SK-N-MC (cell line): ENCODE data around the gene C1QL4.

ENCODE experiments used
- EZH2 ChIP-seq: fragments of 200-600 bp; sonication (generic); IDR thresholded peaks from one replicate; pipeline ENCODE4 v1.6.1; 2017; ENCODE audit warnings: antibody characterized with exemption
- FOXP2 ChIP-seq: optimal IDR thresholded peaks from 2 replicates; pipeline ENCODE3; 2011; ENCODE audit warnings: mild to moderate bottlenecking, moderate library complexity; ENCODE audit not compliant: insufficient read depth; ENCODE audit errors: extremely low read length, control extremely low read depth
- POLR2AphosphoS5 ChIP-seq: IDR thresholded peaks from 2 replicates; pipeline ENCODE4 v1.6.1; 2012; ENCODE audit warnings: mild to moderate bottlenecking, low read depth, low read length, borderline replicate concordance

GRCh38 chr12:49341777-49342065, 4.7 kb upstream of the C1QL4 start:
- no peak for TF ChIP-seq EZH2
- TF ChIP-seq POLR2AphosphoS5, result no peak
- no peak for TF ChIP-seq FOXP2
